NCI-H345 treated with DMSO at 0.1 percent for 48 hours (cell line): ENCODE data around the gene USH1C.

ENCODE experiments used
- DNase-seq: peaks from one replicate; lab custom pipeline; 2025; ENCODE audit not compliant: unreplicated experiment; lab: John Stamatoyannopoulos, UW

USH1C gene

DNA sequence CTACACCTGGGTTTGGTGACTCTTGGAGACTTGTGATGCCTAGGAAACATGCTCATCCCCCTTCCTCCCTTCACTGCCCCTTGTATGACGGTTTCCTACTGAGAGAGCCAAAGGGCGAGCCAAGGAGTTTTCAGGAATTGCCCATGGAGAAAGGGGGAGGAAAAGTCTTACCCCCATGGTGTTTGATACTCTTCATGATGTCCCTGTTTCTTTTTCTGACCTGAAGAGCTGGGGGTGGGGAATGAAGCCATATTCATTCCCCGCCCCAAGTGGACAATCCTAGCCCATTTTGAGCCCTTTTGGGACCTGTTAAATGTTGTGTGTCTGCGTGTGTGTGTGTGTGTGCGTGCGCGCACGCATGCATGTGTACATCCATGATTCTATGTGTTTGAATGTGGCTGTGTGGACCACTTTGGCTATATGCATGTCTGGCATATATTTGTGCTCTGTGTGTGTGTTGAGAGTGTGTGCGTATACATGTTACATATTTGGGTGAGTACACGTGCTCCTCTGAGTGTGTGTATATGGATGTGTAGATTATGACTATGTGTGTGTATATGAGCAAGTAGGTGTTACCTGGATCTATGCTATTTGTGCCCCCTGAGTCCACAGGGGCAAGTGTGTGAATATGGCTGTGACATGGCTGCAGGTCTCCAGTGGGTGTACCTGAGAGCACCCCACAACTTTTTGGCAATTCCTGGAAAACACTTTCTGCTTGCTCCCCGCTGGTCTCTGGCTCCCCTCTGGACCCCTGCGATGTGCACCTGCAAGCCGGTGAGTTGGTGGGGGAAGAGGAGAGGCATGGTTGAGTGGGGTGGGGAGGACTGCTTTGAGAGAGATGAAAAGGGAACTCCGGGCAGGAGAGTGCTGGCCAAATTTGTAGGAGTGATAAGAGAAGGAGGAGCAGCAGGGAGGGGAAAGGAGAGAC lies 27.5 kb upstream of the USH1C start:
- DNase-seq, result no peak

DNA sequence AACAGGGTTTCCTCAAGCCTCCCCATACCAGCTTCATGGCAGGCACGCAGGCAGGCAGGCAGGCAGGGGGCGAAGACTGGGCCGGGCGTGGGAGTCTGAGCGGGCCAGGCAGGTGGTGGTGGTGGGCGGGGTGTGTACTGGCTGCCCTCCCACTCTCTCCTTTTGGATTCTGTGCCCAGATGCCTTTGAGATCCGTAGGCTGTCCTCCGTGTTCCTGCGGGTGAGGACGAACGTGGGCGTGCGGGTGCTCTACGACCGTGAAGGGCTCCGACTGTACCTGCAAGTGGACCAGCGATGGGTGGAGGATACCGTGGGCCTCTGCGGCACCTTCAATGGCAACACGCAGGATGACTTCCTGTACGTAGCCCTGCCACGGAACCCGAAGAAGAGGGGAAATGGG lies 25.8 kb upstream of the USH1C start:
- no peak for DNase-seq

GRCh38 chr11:17568944-17569343 lies 24.7 kb upstream of the USH1C start:
- DNase-seq, result no peak

GRCh38 chr11:17564687-17565042 lies 20.4 kb upstream of the USH1C start:
- DNase-seq, result no peak

DNA sequence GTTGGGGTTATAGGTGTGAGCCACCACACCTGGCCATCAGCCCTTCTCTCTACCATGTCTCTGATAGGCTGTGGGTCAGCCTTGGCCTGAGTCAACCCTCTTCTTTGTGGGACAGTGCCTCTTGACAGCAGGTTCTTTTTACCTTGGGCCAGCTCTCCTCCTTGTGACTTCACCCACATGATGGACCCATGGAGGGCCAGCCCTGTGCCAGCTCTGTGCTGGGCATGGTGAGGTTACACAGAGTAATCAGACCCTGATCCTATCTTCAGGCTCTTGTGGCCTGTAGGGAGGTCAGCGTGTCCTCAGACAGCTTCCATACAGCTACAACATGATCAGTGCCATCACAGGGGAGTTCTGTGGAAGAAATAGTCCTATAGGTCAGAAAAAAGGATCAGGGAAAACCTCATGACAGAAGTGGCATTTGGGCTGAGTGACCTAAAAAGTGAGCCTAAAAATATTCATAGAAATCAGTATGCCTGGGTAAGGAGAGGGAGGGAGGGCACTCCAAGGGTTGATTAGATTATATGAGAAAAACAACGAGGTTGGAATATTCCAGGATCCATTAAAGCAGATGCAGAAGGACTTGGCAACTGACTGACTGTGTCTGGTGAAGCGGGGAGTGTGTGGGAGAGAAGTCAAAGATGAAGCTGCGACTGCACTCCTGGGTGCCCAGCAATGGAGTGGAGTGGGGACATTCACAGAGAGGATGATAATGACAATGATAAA lies 19.9 kb upstream of the USH1C start:
- no peak for DNase-seq

GRCh38 chr11:17563231-17563646 lies 19.0 kb upstream of the USH1C start:
- no peak for DNase-seq

DNA sequence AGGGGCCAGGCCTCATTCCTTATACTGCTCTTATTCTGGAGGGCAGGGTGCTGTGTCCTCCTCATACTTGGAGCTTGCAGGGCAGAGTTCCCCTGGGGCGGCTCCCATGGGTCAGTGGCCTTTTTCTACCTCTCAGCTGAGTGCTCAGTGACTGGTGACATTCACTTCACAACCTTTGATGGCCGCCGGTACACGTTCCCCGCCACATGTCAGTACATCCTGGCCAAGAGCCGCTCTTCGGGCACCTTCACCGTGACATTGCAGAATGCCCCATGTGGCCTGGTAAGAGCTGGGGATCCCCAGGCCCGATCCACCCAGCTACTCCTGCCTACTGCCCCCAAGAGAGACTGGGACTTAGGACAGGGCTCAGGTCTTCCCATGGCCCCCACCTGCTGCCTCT lies 17.3 kb upstream of the USH1C start:
- DNase-seq, result no peak

- no peak for DNase-seq
Measured at GRCh38 chr11:17561111-17561415, 16.8 kb upstream of the USH1C start.

GRCh38 chr11:17560281-17561110 lies 16.3 kb upstream of the USH1C start:
- DNase-seq, result no peak

- no peak for DNase-seq
Measured at GRCh38 chr11:17559341-17560087, 15.3 kb upstream of the USH1C start.

DNA sequence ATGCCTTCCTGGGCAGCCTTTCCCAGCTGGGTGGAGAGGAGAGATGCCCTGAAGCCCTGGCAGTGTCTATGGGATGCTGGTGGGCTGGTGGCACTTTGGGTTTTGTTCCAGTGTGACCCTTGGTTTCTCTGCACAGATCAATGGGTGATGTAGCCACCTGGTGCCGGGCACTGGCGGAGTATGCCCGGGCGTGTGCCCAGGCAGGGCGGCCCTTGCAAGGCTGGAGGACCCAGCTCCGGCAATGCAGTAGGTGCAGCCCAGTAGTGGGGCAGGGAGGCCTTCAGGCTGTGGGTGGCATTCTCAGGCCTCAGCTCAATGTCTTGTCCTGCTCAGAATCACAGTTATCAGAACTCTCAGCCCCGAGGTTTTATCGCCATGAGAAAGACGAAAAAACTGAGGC lies 14.7 kb upstream of the USH1C start:
- no peak for DNase-seq

- DNase-seq, result no peak
Measured at GRCh38 chr11:17558025-17558780, 14.0 kb upstream of the USH1C start.

DNA sequence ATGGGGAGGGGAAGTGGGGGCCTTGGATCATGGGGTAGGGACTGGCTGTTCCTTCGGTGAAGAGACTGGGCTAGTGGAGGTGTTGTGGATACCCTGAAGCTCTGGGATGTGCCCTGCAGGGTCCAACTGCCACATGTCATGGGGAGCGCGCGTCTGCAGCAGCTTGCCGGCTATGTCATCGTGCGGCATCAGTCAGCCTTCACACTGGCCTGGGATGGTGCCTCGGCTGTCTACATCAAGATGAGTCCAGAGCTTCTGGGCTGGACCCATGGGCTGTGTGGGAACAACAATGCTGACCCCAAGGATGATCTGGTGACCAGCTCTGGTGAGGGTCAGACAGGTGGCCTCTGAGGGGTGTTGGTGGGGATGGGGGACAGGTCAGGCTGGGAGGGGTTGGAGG lies 12.8 kb upstream of the USH1C start:
- DNase-seq, result no peak

GRCh38 chr11:17554487-17554886 lies 10.3 kb upstream of the USH1C start:
- no peak for DNase-seq

- DNase-seq, result no peak
Measured at GRCh38 chr11:17553249-17553546, 9.0 kb upstream of the USH1C start.

DNA sequence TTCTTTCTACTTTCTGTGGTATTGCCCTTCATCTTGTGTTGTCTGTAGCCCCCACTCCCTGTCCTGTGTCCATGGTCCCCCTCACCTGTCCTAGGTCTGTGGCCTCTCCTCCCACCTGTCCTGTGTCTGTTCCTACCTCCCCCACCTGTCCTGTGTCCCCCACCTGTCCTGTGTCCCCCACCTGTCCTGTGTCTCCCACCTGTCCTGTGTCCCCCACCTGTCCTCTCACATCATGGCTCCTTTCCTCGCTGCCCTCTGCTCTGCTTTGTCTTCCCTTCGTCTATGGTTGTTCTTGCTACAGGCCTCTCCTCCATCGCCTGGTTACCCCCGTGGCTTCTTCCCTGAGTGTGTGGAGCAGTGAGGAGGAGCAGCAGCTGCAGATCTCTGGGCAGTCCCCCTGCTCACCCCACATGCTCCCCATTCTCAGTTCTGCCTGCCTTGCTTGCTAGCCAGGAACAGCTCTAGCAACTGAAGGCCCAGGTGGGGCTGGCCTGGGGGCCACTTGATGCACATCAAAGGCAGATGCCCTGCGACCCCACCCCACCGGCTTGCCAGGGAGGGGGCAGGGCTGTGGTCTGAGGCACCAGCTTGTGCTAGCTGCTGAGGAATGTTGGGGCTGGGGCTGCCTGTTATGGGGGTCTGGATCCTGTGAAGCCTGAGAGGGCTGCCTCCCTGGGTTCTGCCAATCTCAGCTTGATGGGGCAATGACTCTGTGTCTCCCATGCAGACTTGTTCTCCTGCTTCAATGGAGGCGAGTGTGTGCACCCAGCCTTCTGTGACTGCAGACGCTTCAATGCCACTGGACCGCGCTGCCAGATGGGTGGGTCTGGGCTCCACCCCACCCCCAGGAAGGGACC lies 8.4 kb upstream of the USH1C start:
- DNase-seq, result no peak

DNA sequence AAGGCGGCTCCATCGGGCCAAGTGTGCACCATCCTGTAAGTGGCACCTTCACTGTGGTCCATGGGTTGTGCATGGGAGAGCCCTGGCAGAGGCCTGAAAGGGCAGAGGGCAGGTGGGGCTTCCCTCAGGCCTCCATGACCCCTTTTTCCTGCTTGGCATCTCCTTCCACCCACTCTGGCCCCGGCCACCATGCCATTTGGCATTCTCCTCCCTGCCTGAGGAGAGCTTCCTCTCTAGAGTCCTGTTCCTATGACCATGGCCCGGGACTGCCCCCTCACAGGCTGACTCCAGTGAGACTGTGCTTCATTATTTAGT lies 7.8 kb upstream of the USH1C start:
- no peak for DNase-seq

DNA sequence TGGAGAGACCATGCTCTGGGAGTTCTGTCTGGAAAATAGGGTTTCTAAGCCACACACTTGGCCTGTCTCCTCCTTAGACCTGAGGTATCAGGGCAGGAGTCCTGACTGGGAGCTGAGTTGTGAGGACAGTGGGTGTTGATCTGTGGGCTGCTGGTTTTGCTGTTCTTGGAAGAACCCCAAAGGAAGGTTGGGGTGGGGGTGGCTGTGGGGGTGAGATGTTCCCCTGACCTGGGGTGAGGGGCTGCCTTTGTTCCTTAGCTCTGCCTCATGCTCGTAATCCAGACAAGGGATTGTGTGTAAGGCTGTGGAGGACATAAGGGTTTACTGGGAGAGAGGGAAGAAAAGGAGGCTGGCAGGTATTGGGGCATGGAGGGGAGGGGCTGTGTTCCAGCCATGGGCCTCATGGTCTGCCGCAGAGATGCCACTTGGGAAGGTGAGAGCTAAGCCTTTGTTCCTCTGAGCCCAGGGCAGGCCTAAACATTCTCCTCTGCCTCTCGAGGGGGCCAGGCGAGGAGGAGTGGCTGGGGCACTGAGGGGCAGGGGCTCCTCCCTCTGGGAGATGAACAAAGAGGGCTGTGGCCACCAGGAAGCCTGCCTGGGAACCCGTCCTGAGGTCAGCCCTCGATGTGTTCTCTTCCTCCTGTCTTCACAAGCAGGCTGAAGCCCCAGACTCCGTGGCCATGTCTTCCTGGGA lies 7.3 kb upstream of the USH1C start:
- no peak for DNase-seq
